Spinal cord (tissue), 10 donors: ENCODE measurements around the gene GRM7. TPM values are rescaled to one million over a fixed set of nuclear protein-coding genes. Genes with fewer than 3 reads are reported as not detected.

Experiments
- DNase-seq, 6 donors: peaks; one replicate each; pipeline versions ENCODE4 v3.0.0 to v3.0.0-alpha.2; 2013 to 2015; ENCODE audit warnings: low spot score in 6 of 6, low read depth in 4 of 6
- H3K27ac ChIP-seq: one replicate; pipeline ENCODE4 v1.5.1; 2013; ENCODE audit warnings: low read depth, low read length, control low read depth
- H3K27me3 ChIP-seq: one replicate; pipeline ENCODE4 v1.6.1; 2013; ENCODE audit warnings: low read length; ENCODE audit not compliant: control insufficient read depth, insufficient read depth
- H3K36me3 ChIP-seq: one replicate; pipeline ENCODE4 v1.6.1; 2013; ENCODE audit warnings: low read length; ENCODE audit not compliant: control insufficient read depth, insufficient read depth
- H3K4me1 ChIP-seq: one replicate; pipeline ENCODE4 v1.6.1; 2013; ENCODE audit warnings: low read length; ENCODE audit not compliant: control insufficient read depth, insufficient read depth
- H3K4me3 ChIP-seq: one replicate; pipeline ENCODE4 v1.5.1; 2013; ENCODE audit warnings: low read depth, low read length, control low read depth
- H3K9me3 ChIP-seq: one replicate; pipeline ENCODE4 v1.6.1; 2013; ENCODE audit warnings: low read length; ENCODE audit not compliant: control insufficient read depth, insufficient read depth
- WGBS: methylation state at CpG from one replicate; pipeline ENCODE4 v1.1.5; 2013; ENCODE audit warnings: missing lambda C conversion rate; ENCODE audit not compliant: insufficient coverage; 5-methylcytosine and 5-hydroxymethylcytosine counted together
- polyA plus RNA-seq, 2 donors: library from polyadenylated mRNA; unstranded; fragments of 120-200 nt; gene quantifications; one replicate each; pipeline ENCODE4 v1.2.1, GENCODE V29; 2013; ENCODE audit not compliant: insufficient read length in 2 of 2
- total RNA-seq, 2 donors: library from RNA; depleted of rRNA in 1 of 2; stranded (reverse); fragments of 120-200 nt in 1 of 2; fragments of >200 nt in 1 of 2; gene quantifications; one replicate each; pipeline versions ENCODE4 v1.2.3 to v1.2.4, GENCODE V29; 2013 to 2014
- donor health status: healthy.

The GRM7 gene
- total and polyA plus RNA-seq, 4 donors, result 9.6 to 37.0 (median 30.3) TPM

- no peaks in the 10 kb centered on the region for H3K36me3 ChIP-seq
- H3K9me3 ChIP-seq, result no peaks in the 10 kb centered on the region
- H3K4me3 ChIP-seq, result no peak overlapping the region
- 58% methylated on average over 2 of the region's 4 CpGs for whole genome bisulfite sequencing
- no peaks in the 10 kb centered on the region for H3K27me3 ChIP-seq
- no peak overlapping the region for H3K27ac ChIP-seq
- no peaks in the 10 kb centered on the region for H3K4me1 ChIP-seq
- DNase-seq, result peak in 2 of 6 donors; percentile 51 to 62
Observed at GRCh38 chr3:7754653-7755441, 893.9 kb downstream of the GRM7 start.

- Histone ChIP-seq H3K4me3 (no peak overlapping the region), H3K36me3 (no peaks in the 10 kb centered on the region), H3K27ac (no peak overlapping the region), H3K9me3 (no peaks in the 10 kb centered on the region), H3K4me1 (peaks cover 3% of the 10 kb centered on the region), H3K27me3 (no peaks in the 10 kb centered on the region)
- no peak for DNase-seq
- 100% methylated on average over 1 of the region's 7 CpGs for WGBS
Observed at GRCh38 chr3:7759630-7760029, 898.7 kb downstream of the GRM7 start.

- no peaks in the 10 kb centered on the region for H3K36me3 ChIP-seq
- H3K9me3 ChIP-seq, result no peaks in the 10 kb centered on the region
- no peak overlapping the region for H3K4me3 ChIP-seq
- H3K27ac ChIP-seq, result no peak overlapping the region
- no peaks in the 10 kb centered on the region for H3K27me3 ChIP-seq
- peaks cover 3% of the 10 kb centered on the region for H3K4me1 ChIP-seq
- DNase-seq, result no peak
Observed at GRCh38 chr3:7760718-7761117, 899.8 kb downstream of the GRM7 start.

- Histone ChIP-seq H3K9me3 (no peaks in the 10 kb centered on the region), H3K4me1 (peaks cover 3% of the 10 kb centered on the region), H3K4me3 (no peak overlapping the region), H3K36me3 (no peaks in the 10 kb centered on the region), H3K27me3 (no peaks in the 10 kb centered on the region), H3K27ac (no peak overlapping the region)
- peak in 3 of 6 donors; percentile 35 to 52 (median 39) for DNase-seq
- 33% methylated on average over 1 of the region's 2 CpGs for WGBS
Observed at GRCh38 chr3:7764115-7764514, 903.2 kb downstream of the GRM7 start.

- no peak overlapping the region for H3K27ac ChIP-seq
- H3K27me3 ChIP-seq, result no peaks in the 10 kb centered on the region
- H3K9me3 ChIP-seq, result no peaks in the 10 kb centered on the region
- H3K4me1 ChIP-seq, result peaks cover 3% of the 10 kb centered on the region
- H3K4me3 ChIP-seq, result no peak overlapping the region
- WGBS, result 94% methylated on average over 2 of the region's 4 CpGs
- no peak for DNase-seq
- H3K36me3 ChIP-seq, result no peaks in the 10 kb centered on the region
Observed at GRCh38 chr3:7766530-7766929, 905.6 kb downstream of the GRM7 start.

- H3K4me1 ChIP-seq, result no peaks in the 10 kb centered on the region
- H3K27me3 ChIP-seq, result no peaks in the 10 kb centered on the region
- no peaks in the 10 kb centered on the region for H3K9me3 ChIP-seq
- WGBS, result 83% methylated on average over 4 of the region's 4 CpGs
- H3K36me3 ChIP-seq, result no peaks in the 10 kb centered on the region
- no peak overlapping the region for H3K27ac ChIP-seq
- no peak overlapping the region for H3K4me3 ChIP-seq
- DNase-seq, result no peak
Observed at GRCh38 chr3:7779331-7779730, 918.4 kb downstream of the GRM7 start.

- H3K27ac ChIP-seq, result no peak overlapping the region
- H3K27me3 ChIP-seq, result no peaks in the 10 kb centered on the region
- whole genome bisulfite sequencing, result 82% methylated on average over 4 of the region's 4 CpGs
- H3K36me3 ChIP-seq, result no peaks in the 10 kb centered on the region
- no peaks in the 10 kb centered on the region for H3K4me1 ChIP-seq
- H3K4me3 ChIP-seq, result no peak overlapping the region
- no peaks in the 10 kb centered on the region for H3K9me3 ChIP-seq
- DNase-seq, result no peak
Observed at GRCh38 chr3:7781395-7781794, 920.5 kb downstream of the GRM7 start.

- Histone ChIP-seq H3K4me1 (no peaks in the 10 kb centered on the region), H3K9me3 (no peaks in the 10 kb centered on the region), H3K27ac (no peak overlapping the region), H3K4me3 (no peak overlapping the region), H3K36me3 (no peaks in the 10 kb centered on the region), H3K27me3 (no peaks in the 10 kb centered on the region)
- DNase-seq, result peak in 2 of 6 donors; percentile 34 to 39
- 64% methylated on average over 3 of the region's 5 CpGs for WGBS
Observed at GRCh38 chr3:7787871-7788828, 927.2 kb downstream of the GRM7 start.

- Histone ChIP-seq H3K4me3 (no peak overlapping the region), H3K27ac (no peak overlapping the region), H3K36me3 (no peaks in the 10 kb centered on the region), H3K9me3 (no peaks in the 10 kb centered on the region), H3K27me3 (no peaks in the 10 kb centered on the region), H3K4me1 (no peaks in the 10 kb centered on the region)
- DNase-seq, result no peak
- no CpG with 5 or more reads among the region's 1 CpG for WGBS
Observed at GRCh38 chr3:7788881-7789280, 928.0 kb downstream of the GRM7 start.
